LNCaP clone FGC (cell line): ENCODE measurements around the gene RASL10A.

Experiments
- DNase-seq: peaks from one replicate; pipeline ENCODE4 v3.0.0-alpha.2; 2011; ENCODE audit warnings: low read depth
- H3K4me3 ChIP-seq: 2 replicates; pipeline ENCODE4 v1.5.1; 2011; ENCODE audit warnings: mild to moderate bottlenecking, low read depth, low read length, control low read depth
- CTCF ChIP-seq: IDR thresholded peaks from 2 replicates; pipeline ENCODE4 v1.5.1; 2012; ENCODE audit warnings: mild to moderate bottlenecking; ENCODE audit not compliant: control insufficient read depth, insufficient read depth; ENCODE audit errors: extremely low read depth

The RASL10A gene

GRCh38 chr22:29310065-29310862 is 5.2 kb downstream of the RASL10A start:
- DNase-seq, result no peak
- TF ChIP-seq CTCF, result no peak
- H3K4me3 ChIP-seq, result no peak overlapping the region

GRCh38 chr22:29309332-29310064 is 6.0 kb downstream of the RASL10A start:
- H3K4me3 ChIP-seq, result no peak overlapping the region
- TF ChIP-seq CTCF, result no peak
- DNase-seq, result no peak

GRCh38 chr22:29308791-29309262 is 6.7 kb downstream of the RASL10A start:
- no peak for TF ChIP-seq CTCF
- no peak overlapping the region for H3K4me3 ChIP-seq
- DNase-seq, result no peak

GRCh38 chr22:29308148-29308790 is 7.2 kb downstream of the RASL10A start:
- no peak for TF ChIP-seq CTCF
- H3K4me3 ChIP-seq, result peak overlapping the region; percentile 73; the same call in 1 of the 2 replicates
- DNase-seq, result no peak

GRCh38 chr22:29307596-29308147 is 7.8 kb downstream of the RASL10A start:
- peak overlapping the region; percentile 73 for H3K4me3 ChIP-seq
- no peak for DNase-seq
- no peak for TF ChIP-seq CTCF

- H3K4me3 ChIP-seq, result peak overlapping the region; percentile 73
- DNase-seq, result no peak
- peak; percentile 14; the same call in 1 of the 2 replicates for TF ChIP-seq CTCF
These were observed 8.5 kb downstream of the RASL10A start for GRCh38 chr22:29306835-29307595.
